Suprapubic skin (tissue), 4 donors: Measurements from ENCODE around the gene WWOX. TPM values are rescaled to one million over a fixed set of nuclear protein-coding genes. Genes with fewer than 3 reads are reported as not detected.

ENCODE experiments used
- DNase-seq, 2 donors: peaks; one replicate each; pipeline ENCODE4 v3.0.0-alpha.2; 2019; ENCODE audit warnings: low spot score in 2 of 2
- H3K27ac ChIP-seq: fragments of 200-600 bp; sonication (generic); one replicate; pipeline ENCODE4 v1.5.1; 2019
- H3K27me3 ChIP-seq: fragments of 200-600 bp; sonication (generic); one replicate; pipeline ENCODE4 v1.5.1; 2019
- H3K36me3 ChIP-seq: fragments of 200-600 bp; sonication (generic); one replicate; pipeline ENCODE4 v1.5.1; 2019
- H3K4me1 ChIP-seq: fragments of 200-600 bp; sonication (generic); one replicate; pipeline ENCODE4 v1.5.1; 2019
- H3K4me3 ChIP-seq: fragments of 200-600 bp; sonication (generic); one replicate; pipeline ENCODE4 v1.5.1; 2019; ENCODE audit warnings: mild to moderate bottlenecking
- H3K9me3 ChIP-seq: fragments of 200-600 bp; sonication (generic); one replicate; pipeline ENCODE4 v1.5.1; 2019
- CTCF ChIP-seq, 2 donors: fragments of 200-600 bp in 1 of 2; fragments of 450-650 bp in 1 of 2; sonication (generic) in 1 of 2; IDR thresholded peaks; one replicate each; pipeline ENCODE4 v1.5.1; 2016 to 2019; ENCODE audit warnings: antibody characterized with exemption in 2 of 2, mild to moderate bottlenecking in 1 of 2, moderate library complexity in 1 of 2
- EP300 ChIP-seq: sonication (generic); formaldehyde crosslinking; IDR thresholded peaks from one replicate; pipeline ENCODE4 v1.6.1; 2017; ENCODE audit warnings: antibody characterized with exemption
- POLR2A ChIP-seq, 2 donors: fragments of 450-650 bp; IDR thresholded peaks; one replicate each; pipeline ENCODE4 v1.6.1; 2017; ENCODE audit warnings: antibody characterized with exemption in 2 of 2, mild to moderate bottlenecking in 2 of 2, moderate library complexity in 2 of 2
- POLR2AphosphoS5 ChIP-seq, 3 donors: sonication (generic); formaldehyde crosslinking; IDR thresholded peaks; one replicate each; pipeline ENCODE4 v1.6.1; 2017; ENCODE audit warnings: antibody characterized with exemption in 3 of 3
- WGBS: methylation state at CpG from one replicate; pipeline ENCODE4 v1.1.5; 2018; 5-methylcytosine and 5-hydroxymethylcytosine counted together
- total RNA-seq, 4 donors: library from RNA; depleted of rRNA; stranded (reverse); fragments of >200 nt; gene quantifications; one replicate each; pipeline ENCODE4 v1.1.0, GENCODE V29; 2016

WWOX gene
- total RNA-seq, 4 donors from 2014 or later, result 29.6 to 104 (median 47.3) TPM

GRCh38 chr16:78081341-78081740, 18.1 kb upstream of the WWOX start:
- no peak overlapping the region for H3K4me3 ChIP-seq
- DNase-seq, result no peak
- H3K4me1 ChIP-seq, result no peaks in the 10 kb centered on the region
- H3K27ac ChIP-seq, result no peak overlapping the region
- H3K36me3 ChIP-seq, result no peaks in the 10 kb centered on the region
- H3K9me3 ChIP-seq, result no peaks in the 10 kb centered on the region
- 86% methylated on average over 4 of the region's 4 CpGs for WGBS
- TF ChIP-seq CTCF (IDR thresholded peaks at IDR 0.05) (no peak), POLR2A (IDR thresholded peaks at IDR 0.05) (no peak), POLR2AphosphoS5 (IDR thresholded peaks at IDR 0.05) (no peak), EP300 (no peak)
- H3K27me3 ChIP-seq, result peaks cover 6% of the 10 kb centered on the region

- H3K4me1 ChIP-seq, result no peaks in the 10 kb centered on the region
- 58% methylated on average over 1 of the region's 1 CpG for WGBS
- TF ChIP-seq EP300 (no peak), CTCF (IDR thresholded peaks at IDR 0.05) (no peak), POLR2A (IDR thresholded peaks at IDR 0.05) (no peak), POLR2AphosphoS5 (IDR thresholded peaks at IDR 0.05) (no peak)
- no peaks in the 10 kb centered on the region for H3K9me3 ChIP-seq
- peaks cover 7% of the 10 kb centered on the region for H3K27me3 ChIP-seq
- no peaks in the 10 kb centered on the region for H3K36me3 ChIP-seq
- no peak overlapping the region for H3K4me3 ChIP-seq
- DNase-seq, result no peak
- no peak overlapping the region for H3K27ac ChIP-seq
Observed at GRCh38 chr16:78091419-78091818, 8.0 kb upstream of the WWOX start.

GRCh38 chr16:78092758-78093157, 6.7 kb upstream of the WWOX start:
- H3K36me3 ChIP-seq, result no peaks in the 10 kb centered on the region
- no peaks in the 10 kb centered on the region for H3K4me1 ChIP-seq
- H3K27me3 ChIP-seq, result peaks cover 7% of the 10 kb centered on the region
- 53% methylated on average over 7 of the region's 7 CpGs for WGBS
- no peak overlapping the region for H3K27ac ChIP-seq
- no peak for TF ChIP-seq POLR2A (IDR thresholded peaks at IDR 0.05)
- TF ChIP-seq CTCF (IDR thresholded peaks at IDR 0.05), result no peak
- no peak for TF ChIP-seq EP300
- TF ChIP-seq POLR2AphosphoS5 (IDR thresholded peaks at IDR 0.05), result no peak
- no peaks in the 10 kb centered on the region for H3K9me3 ChIP-seq
- no peak for DNase-seq
- no peak overlapping the region for H3K4me3 ChIP-seq

- H3K9me3 ChIP-seq, result no peaks in the 10 kb centered on the region
- peaks cover 7% of the 10 kb centered on the region for H3K27me3 ChIP-seq
- peaks cover 4% of the 10 kb centered on the region for H3K4me1 ChIP-seq
- H3K4me3 ChIP-seq, result no peak overlapping the region
- no peak overlapping the region for H3K27ac ChIP-seq
- TF ChIP-seq EP300 (no peak), CTCF (IDR thresholded peaks at IDR 0.05) (no peak), POLR2AphosphoS5 (IDR thresholded peaks at IDR 0.05) (no peak), POLR2A (IDR thresholded peaks at IDR 0.05) (no peak)
- H3K36me3 ChIP-seq, result no peaks in the 10 kb centered on the region
- WGBS, result 69% methylated on average over 3 of the region's 3 CpGs
- DNase-seq, result no peak
Observed at GRCh38 chr16:78094166-78094565, 5.3 kb upstream of the WWOX start.

GRCh38 chr16:78094998-78095397, 4.5 kb upstream of the WWOX start:
- 94% methylated on average over 3 of the region's 3 CpGs for WGBS
- no peak for DNase-seq
- no peak overlapping the region for H3K4me3 ChIP-seq

More at GRCh38 chr16:78094998-78095397, 4.5 kb upstream of the WWOX start:
- no peak overlapping the region for H3K27ac ChIP-seq
- no peaks in the 10 kb centered on the region for H3K36me3 ChIP-seq
- H3K9me3 ChIP-seq, result no peaks in the 10 kb centered on the region
- H3K4me1 ChIP-seq, result peaks cover 4% of the 10 kb centered on the region
- H3K27me3 ChIP-seq, result peaks cover 7% of the 10 kb centered on the region
- TF ChIP-seq POLR2AphosphoS5 (IDR thresholded peaks at IDR 0.05), result no peak
- no peak for TF ChIP-seq EP300
- TF ChIP-seq POLR2A (IDR thresholded peaks at IDR 0.05), result no peak
- TF ChIP-seq CTCF (IDR thresholded peaks at IDR 0.05), result no peak
